IPS-15b (cell line): Measurements from ENCODE around the gene NUFIP2.

Experiments used
- H3K27me3 ChIP-seq: one replicate; pipeline ENCODE4 v1.6.1; 2013; ENCODE audit warnings: low read length; ENCODE audit not compliant: control insufficient read depth, insufficient read depth
- H3K36me3 ChIP-seq: one replicate; pipeline ENCODE4 v1.6.1; 2013; ENCODE audit warnings: low read length; ENCODE audit not compliant: control insufficient read depth, insufficient read depth
- H3K4me1 ChIP-seq: one replicate; pipeline ENCODE4 v1.6.1; 2013; ENCODE audit warnings: mild to moderate bottlenecking, low read length; ENCODE audit not compliant: control insufficient read depth, insufficient read depth
- H3K4me3 ChIP-seq: one replicate; pipeline ENCODE4 v1.5.1; 2013; ENCODE audit warnings: low read depth, low read length
- H3K9ac ChIP-seq: one replicate; pipeline ENCODE4 v1.6.1; 2013; ENCODE audit warnings: low read depth, mild to moderate bottlenecking, low read length
- H3K9me3 ChIP-seq: one replicate; pipeline ENCODE4 v1.6.1; 2013; ENCODE audit warnings: mild to moderate bottlenecking, low read length; ENCODE audit not compliant: control insufficient read depth, insufficient read depth

The NUFIP2 gene

DNA sequence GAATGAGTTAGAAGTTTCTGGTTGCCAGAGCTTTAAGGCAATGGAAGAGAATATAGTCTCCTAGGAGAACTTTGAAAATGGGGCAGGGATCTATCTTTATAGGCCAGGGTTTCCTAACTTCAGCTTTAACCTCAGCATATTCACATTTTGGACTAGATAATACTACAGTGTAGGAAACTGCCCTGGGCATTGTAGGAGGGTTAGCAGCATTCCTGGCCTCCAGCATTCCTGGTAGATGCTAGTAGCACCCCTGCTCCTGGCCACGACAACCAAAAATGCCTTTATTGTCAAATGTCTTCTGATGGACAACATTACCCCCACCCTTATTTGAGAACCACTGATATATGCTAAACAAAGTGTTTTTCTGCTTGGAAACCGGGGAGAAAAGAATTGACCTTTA is 86.0 kb downstream of the NUFIP2 start:
- Histone ChIP-seq H3K4me1 (no peaks in the 10 kb centered on the region), H3K9me3 (no peaks in the 10 kb centered on the region), H3K9ac (no peak overlapping the region), H3K36me3 (no peaks in the 10 kb centered on the region), H3K27me3 (no peaks in the 10 kb centered on the region), H3K4me3 (no peak overlapping the region)
